ENCODE measurements around the gene ARGLU1. TPM values are rescaled to one million over a fixed set of nuclear protein-coding genes. Genes with fewer than 3 reads are reported as not detected.

ARGLU1 gene
- total RNA-seq, 4 donors from 2014 or later = 95.4 to 233 (median 126) TPM

DNA sequence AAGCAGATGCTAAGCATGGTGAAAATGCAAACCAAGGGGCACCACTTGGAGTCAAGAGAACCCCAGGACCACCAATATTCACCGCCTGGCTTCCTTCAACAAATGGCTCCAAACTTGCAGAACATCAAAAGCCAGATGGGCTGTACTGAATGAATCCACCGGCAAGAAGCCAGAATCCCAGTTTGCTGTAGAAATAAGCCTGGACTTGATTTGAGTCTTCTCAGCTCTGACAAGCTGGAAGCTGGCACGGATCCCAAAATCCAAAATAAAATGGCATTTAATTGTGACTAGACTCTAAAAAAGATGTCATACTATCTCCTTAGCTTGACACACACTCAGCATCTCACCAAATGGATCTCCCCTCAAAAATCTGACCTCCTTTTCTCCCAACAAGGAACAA, 44.4 kb downstream of the ARGLU1 start:
- Histone ChIP-seq H3K27me3 (no peaks in the 10 kb centered on the region), H3K27ac (no peak overlapping the region), H3K4me1 (peaks cover 0 to 4% (median 0%) of the 10 kb centered on the region in 4 donors), H3K36me3 (peaks cover 0 to 2% (median 0%) of the 10 kb centered on the region in 3 donors), H3K9me3 (no peaks in the 10 kb centered on the region), H3K4me3 (no peak overlapping the region)
- DNase-seq = no peak
- TF ChIP-seq CTCF (IDR thresholded peaks at IDR 0.05) (no peak), POLR2A (IDR thresholded peaks at IDR 0.05) (no peak)

DNA sequence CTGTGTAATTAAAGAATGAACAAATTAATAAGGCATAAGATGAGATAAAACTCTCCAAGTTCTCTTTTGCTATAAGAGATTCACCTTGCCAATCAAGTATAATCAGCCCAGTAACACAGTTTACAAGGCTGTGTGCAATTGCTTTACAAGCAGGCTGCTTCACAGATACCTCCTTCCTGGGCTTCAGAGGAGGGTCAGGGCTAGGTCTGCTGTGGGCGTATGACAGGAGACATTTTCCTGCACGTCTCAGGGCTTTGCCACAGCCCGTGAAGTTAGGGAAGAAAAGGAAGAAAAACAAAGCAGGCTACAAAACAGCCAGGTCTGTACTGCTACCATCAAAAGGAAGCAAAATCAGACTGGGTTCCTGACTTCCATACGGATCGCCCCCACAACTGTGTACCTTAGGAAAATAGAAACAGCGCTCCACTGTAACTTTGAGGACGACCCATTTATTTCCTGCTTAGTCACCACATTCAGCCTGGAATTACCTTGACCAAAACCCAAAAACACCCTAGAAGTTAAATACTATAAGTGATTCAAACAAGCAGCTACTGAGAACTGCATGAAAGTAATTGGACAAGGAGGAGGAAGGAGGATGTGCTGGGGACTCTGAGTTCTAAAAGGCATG, 44.9 kb downstream of the ARGLU1 start:
- Histone ChIP-seq H3K36me3 (peaks cover 0 to 6% (median 0%) of the 10 kb centered on the region in 3 donors), H3K9me3 (no peaks in the 10 kb centered on the region), H3K4me3 (no peak overlapping the region), H3K4me1 (peaks cover 0 to 4% (median 0%) of the 10 kb centered on the region in 4 donors), H3K27me3 (no peaks in the 10 kb centered on the region), H3K27ac (no peak overlapping the region)
- TF ChIP-seq POLR2A (IDR thresholded peaks at IDR 0.05) (no peak), CTCF (IDR thresholded peaks at IDR 0.05) (no peak)
- no peak for DNase-seq

GRCh38 chr13:106522112-106522705, 45.7 kb downstream of the ARGLU1 start:
- no peaks in the 10 kb centered on the region for H3K27me3 ChIP-seq
- H3K36me3 ChIP-seq = peaks cover 0 to 6% (median 0%) of the 10 kb centered on the region in 3 donors
- H3K4me1 ChIP-seq = peaks cover 0 to 4% (median 0%) of the 10 kb centered on the region in 4 donors
- H3K9me3 ChIP-seq = no peaks in the 10 kb centered on the region
- H3K4me3 ChIP-seq = no peak overlapping the region
- no peak for DNase-seq
- no peak overlapping the region for H3K27ac ChIP-seq
- no peak for TF ChIP-seq POLR2A (IDR thresholded peaks at IDR 0.05)

DNA sequence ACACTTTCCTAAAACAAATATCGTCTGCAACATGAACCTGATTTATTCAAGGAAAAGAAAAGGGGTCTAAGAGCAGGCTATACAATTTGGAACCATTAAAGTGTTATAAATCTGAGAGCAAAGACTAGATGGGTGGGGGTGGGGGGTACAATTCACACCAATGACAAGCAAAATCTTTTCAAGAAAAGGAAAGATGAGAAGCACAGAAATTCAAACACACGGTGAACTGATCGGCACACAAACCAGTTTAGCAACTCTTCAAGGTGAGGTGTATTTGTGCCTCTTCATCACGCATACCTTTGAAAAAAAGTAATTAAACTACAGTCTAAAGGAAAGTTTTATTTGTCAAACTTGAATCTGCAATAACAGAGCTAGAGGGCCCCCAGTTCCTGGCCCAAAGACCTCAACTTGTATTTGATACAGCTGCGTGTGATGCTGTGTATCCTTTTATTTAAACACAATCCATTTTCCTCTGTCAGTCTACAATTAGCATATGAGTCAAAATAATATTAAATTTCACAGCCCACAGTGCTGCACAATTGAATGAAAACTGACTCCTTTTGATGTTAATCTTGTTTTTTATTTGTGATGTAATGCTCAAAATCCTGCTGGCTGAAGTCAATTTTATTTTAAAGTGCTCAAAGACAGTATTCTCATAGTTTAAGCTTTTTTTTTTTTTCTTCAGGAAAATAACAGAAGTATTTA, 46.7 kb downstream of the ARGLU1 start:
- DNase-seq = no peak
- H3K27me3 ChIP-seq = no peaks in the 10 kb centered on the region
- H3K9me3 ChIP-seq = no peaks in the 10 kb centered on the region
- H3K4me3 ChIP-seq = no peak overlapping the region
- H3K27ac ChIP-seq = no peak overlapping the region
- H3K4me1 ChIP-seq = peaks cover 0 to 4% (median 0%) of the 10 kb centered on the region in 4 donors
- TF ChIP-seq POLR2A (IDR thresholded peaks at IDR 0.05) = no peak
- TF ChIP-seq CTCF (IDR thresholded peaks at IDR 0.05) = no peak
- H3K36me3 ChIP-seq = peaks cover 0 to 6% (median 0%) of the 10 kb centered on the region in 3 donors

DNA sequence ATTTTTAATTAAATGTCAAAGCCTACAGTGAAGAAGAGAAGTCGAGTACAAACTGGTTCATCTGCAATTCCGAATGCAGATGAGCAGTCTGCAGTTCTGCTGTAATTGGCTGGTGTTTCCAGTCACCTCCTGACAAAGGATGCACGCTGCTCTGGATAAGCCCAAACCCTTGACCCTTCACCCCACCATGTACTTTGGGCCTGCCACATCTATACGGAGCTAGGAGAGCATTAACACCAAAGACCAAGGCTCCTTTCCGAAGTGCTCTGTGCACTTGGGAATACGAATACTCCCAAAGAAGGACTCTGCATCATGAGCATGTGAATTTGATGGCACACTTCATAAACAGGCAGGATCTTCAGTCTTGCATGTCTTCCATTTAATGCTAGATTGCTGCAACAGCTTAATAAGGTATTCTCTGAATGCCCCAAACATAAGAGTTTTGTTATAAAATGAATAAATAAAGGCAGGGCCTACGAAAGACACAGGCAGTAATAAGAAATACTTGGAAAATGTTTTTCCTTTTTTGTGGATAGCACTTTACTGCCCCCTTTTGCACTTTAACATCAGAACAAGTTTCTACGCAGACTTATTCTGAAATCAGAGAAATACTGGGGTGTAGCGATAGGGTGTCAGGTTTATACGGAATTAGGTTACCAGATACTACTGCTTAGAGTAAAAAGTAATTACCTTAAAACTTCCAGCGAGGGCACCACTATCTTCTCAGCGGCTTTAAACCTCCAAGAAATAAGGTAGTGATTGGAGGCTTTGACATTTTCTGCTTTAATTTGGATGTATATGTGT, 47.5 kb downstream of the ARGLU1 start:
- Histone ChIP-seq H3K9me3 (no peaks in the 10 kb centered on the region), H3K4me1 (peaks cover 0 to 4% (median 0%) of the 10 kb centered on the region in 4 donors), H3K27me3 (no peaks in the 10 kb centered on the region), H3K36me3 (peaks cover 0 to 6% (median 0%) of the 10 kb centered on the region in 3 donors), H3K27ac (no peak overlapping the region), H3K4me3 (no peak overlapping the region)
- no peak for DNase-seq
- TF ChIP-seq CTCF (IDR thresholded peaks at IDR 0.05) (peak in 2 of 6 experiments; percentile 23 to 33), POLR2A (IDR thresholded peaks at IDR 0.05) (no peak)
